GM18498 (cell line): ENCODE data around the gene COPS9.

Experiments used
- ATAC-seq: cut with Tn5 transposase; IDR thresholded peaks from one replicate; pipeline ENCODE4 v1.9.1; 2021; ENCODE audit warnings: mild to moderate bottlenecking, moderate library complexity; ENCODE audit not compliant: unreplicated experiment

The COPS9 gene

GRCh38 chr2:240166761-240167587 is 30.9 kb upstream of the COPS9 start:
- ATAC-seq, result no peak

GRCh38 chr2:240166191-240166590 is 30.1 kb upstream of the COPS9 start:
- ATAC-seq, result no peak

GRCh38 chr2:240165661-240166060 is 29.6 kb upstream of the COPS9 start:
- no peak for ATAC-seq

- no peak for ATAC-seq
Observed at GRCh38 chr2:240165034-240165433, 28.9 kb upstream of the COPS9 start.

GRCh38 chr2:240164586-240164985 is 28.5 kb upstream of the COPS9 start:
- ATAC-seq, result no peak

- ATAC-seq, result no peak
Observed at GRCh38 chr2:240163844-240164574, 27.9 kb upstream of the COPS9 start.

GRCh38 chr2:240162939-240163714 is 27.0 kb upstream of the COPS9 start:
- no peak for ATAC-seq

GRCh38 chr2:240162531-240162930 is 26.4 kb upstream of the COPS9 start:
- no peak for ATAC-seq

GRCh38 chr2:240162032-240162431 is 25.9 kb upstream of the COPS9 start:
- no peak for ATAC-seq

- ATAC-seq, result no peak
Observed at GRCh38 chr2:240161087-240161750, 25.1 kb upstream of the COPS9 start.

- no peak for ATAC-seq
Observed at GRCh38 chr2:240160291-240161086, 24.4 kb upstream of the COPS9 start.

GRCh38 chr2:240159251-240159839 is 23.2 kb upstream of the COPS9 start:
- no peak for ATAC-seq

- ATAC-seq, result no peak
Observed at GRCh38 chr2:240157147-240157470, 21.0 kb upstream of the COPS9 start.

GRCh38 chr2:240156435-240157146 is 20.5 kb upstream of the COPS9 start:
- no peak for ATAC-seq

- no peak for ATAC-seq
Observed at GRCh38 chr2:240155745-240156390, 19.8 kb upstream of the COPS9 start.

- ATAC-seq, result no peak
Observed at GRCh38 chr2:240155048-240155744, 19.1 kb upstream of the COPS9 start.

GRCh38 chr2:240154606-240155005 is 18.5 kb upstream of the COPS9 start:
- ATAC-seq, result no peak

- no peak for ATAC-seq
Observed at GRCh38 chr2:240153418-240153817, 17.3 kb upstream of the COPS9 start.
